ENCODE results near the gene CDKN2C.

DNA sequence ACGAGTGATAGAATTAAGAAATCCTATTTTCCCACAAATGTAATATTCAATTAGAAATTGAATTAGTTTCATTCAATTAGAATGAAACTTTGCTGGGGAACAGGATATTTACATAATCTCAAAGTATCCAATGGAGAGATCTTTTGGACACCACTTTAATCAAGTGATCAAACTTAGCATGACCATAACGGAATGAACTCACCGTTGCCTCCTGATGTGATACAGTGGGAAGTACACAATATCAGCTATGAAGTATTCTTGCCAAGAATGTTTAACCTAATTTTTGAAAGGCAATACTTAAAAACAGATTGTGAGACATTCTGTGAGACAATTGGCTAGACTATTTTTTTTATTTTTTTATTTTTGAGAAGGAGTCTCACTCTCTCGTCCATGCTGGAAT lies 16.6 kb downstream of the CDKN2C start:
- TF ChIP-seq, protein P1, sequence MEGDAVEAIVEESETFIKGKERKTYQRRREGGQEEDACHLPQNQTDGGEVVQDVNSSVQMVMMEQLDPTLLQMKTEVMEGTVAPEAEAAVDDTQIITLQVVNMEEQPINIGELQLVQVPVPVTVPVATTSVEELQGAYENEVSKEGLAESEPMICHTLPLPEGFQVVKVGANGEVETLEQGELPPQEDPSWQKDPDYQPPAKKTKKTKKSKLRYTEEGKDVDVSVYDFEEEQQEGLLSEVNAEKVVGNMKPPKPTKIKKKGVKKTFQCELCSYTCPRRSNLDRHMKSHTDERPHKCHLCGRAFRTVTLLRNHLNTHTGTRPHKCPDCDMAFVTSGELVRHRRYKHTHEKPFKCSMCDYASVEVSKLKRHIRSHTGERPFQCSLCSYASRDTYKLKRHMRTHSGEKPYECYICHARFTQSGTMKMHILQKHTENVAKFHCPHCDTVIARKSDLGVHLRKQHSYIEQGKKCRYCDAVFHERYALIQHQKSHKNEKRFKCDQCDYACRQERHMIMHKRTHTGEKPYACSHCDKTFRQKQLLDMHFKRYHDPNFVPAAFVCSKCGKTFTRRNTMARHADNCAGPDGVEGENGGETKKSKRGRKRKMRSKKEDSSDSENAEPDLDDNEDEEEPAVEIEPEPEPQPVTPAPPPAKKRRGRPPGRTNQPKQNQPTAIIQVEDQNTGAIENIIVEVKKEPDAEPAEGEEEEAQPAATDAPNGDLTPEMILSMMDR (IDR thresholded peaks at IDR 0.05 in 4 of 5, conservative IDR thresholded peaks at IDR 0.05 in 1 of 5), result no peak
- TF ChIP-seq POLR2A (IDR thresholded peaks at IDR 0.05), result no peak
